Measurements from ENCODE around the gene DMRTA1. TPM values are rescaled to one million over a fixed set of nuclear protein-coding genes. Genes with fewer than 3 reads are reported as not detected.
A peak's percentile ranks its signal among the peaks of the same experiment; 100 is the strongest.
"Not testable (repeated sequence)": the region's sequence is repeated elsewhere in the genome, so short reads cannot be mapped to it uniquely, and the experiment has no call there.

DMRTA1 gene
- total RNA-seq, 1 experiment from 2014 or later = not detected

- DNase-seq (ENCODE audit: low spot score) = peak; percentile 36
Observed at GRCh38 chr9:22457448-22457847, 10.8 kb downstream of the DMRTA1 start.

DNA sequence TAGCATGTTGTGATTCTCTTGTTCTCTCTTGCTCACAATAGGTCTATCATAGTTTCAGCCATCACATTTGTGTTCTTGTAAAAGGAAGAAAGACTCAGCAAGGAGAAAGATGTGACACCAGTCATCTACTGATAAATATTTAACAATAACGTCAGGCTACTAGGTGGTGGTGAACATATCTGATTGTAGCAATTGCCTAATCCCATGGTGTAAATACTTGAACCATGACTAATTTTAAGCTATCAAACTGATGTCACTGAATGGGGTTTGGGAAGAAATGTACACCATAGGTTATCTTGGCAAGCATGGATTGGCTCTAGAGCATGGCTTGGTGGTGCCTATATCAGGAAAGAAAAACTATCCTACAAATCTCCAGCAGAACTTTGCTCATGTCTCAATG is 16.6 kb downstream of the DMRTA1 start:
- no peak for DNase-seq (ENCODE audit: low spot score)

- DNase-seq (ENCODE audit: low spot score) = peak; percentile 81
Observed at GRCh38 chr9:22469928-22470544, 23.4 kb downstream of the DMRTA1 start.

GRCh38 chr9:22481566-22481965 is 34.9 kb downstream of the DMRTA1 start:
- DNase-seq (ENCODE audit: low spot score) = no peak

DNA sequence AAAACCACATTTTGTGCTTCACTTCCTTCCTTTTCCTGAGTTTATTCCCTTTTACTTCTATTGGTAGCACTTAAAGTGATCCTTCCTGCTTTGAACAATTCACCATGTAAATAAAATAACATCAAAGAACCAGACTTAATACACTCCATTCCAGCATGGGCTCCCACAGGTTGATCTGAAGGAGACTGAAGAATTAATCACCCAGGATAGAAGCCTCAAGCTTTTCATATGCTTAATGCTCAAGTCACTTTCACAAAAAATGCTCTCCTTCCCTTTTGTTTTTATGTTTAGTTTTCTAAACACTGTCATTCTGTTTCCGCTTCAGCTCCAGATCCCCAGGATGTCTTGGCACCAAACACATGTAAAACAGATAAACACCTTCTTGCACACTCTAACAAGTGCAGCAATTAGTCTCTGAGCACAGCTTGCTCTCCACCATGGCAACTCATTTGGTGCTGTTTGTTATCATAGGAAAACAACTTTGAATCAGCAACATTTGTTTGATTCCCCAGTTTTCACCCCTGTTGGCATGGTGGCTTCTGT is 37.0 kb downstream of the DMRTA1 start:
- no peak for DNase-seq (ENCODE audit: low spot score)

- DNase-seq (ENCODE audit: low spot score) = not testable (repeated sequence)
Observed at GRCh38 chr9:22496197-22496596, 49.6 kb downstream of the DMRTA1 start.

All from HT-29 (cell line).